ENCODE data around the gene AMPH.

AMPH gene

GRCh38 chr7:38541440-38541839 is 89.7 kb downstream of the AMPH start:
- DNase-seq: no peak

GRCh38 chr7:38539477-38540081 is 91.6 kb downstream of the AMPH start:
- no peak for DNase-seq

GRCh38 chr7:38535073-38535472 is 96.1 kb downstream of the AMPH start:
- no peak for DNase-seq

GRCh38 chr7:38525857-38526256 is 105.3 kb downstream of the AMPH start:
- no peak for DNase-seq

- DNase-seq: no peak
These were observed 106.4 kb downstream of the AMPH start for GRCh38 chr7:38524786-38525185.

- no peak for DNase-seq
These were observed 110.4 kb downstream of the AMPH start for GRCh38 chr7:38520741-38521140.

- DNase-seq: no peak
These were observed 112.6 kb downstream of the AMPH start for GRCh38 chr7:38518541-38518940.

- no peak for DNase-seq
These were observed 118.5 kb downstream of the AMPH start for GRCh38 chr7:38512704-38513103.

- DNase-seq: no peak
These were observed 118.9 kb downstream of the AMPH start for GRCh38 chr7:38512291-38512690.

GRCh38 chr7:38507384-38507783 is 123.8 kb downstream of the AMPH start:
- no peak for DNase-seq

GRCh38 chr7:38506756-38507155 is 124.4 kb downstream of the AMPH start:
- no peak for DNase-seq

- no peak for DNase-seq
These were observed 125.2 kb downstream of the AMPH start for GRCh38 chr7:38506004-38506403.

- no peak for DNase-seq
These were observed 126.5 kb downstream of the AMPH start for GRCh38 chr7:38504684-38505083.

- DNase-seq: no peak
These were observed 128.3 kb downstream of the AMPH start for GRCh38 chr7:38502848-38503247.

- DNase-seq: no peak
These were observed 128.9 kb downstream of the AMPH start for GRCh38 chr7:38502289-38502688.

- no peak for DNase-seq
These were observed 139.2 kb downstream of the AMPH start for GRCh38 chr7:38492010-38492409.

GRCh38 chr7:38482521-38482920 is 148.7 kb downstream of the AMPH start:
- DNase-seq: no peak

GRCh38 chr7:38481401-38481800 is 149.8 kb downstream of the AMPH start:
- no peak for DNase-seq

GRCh38 chr7:38478404-38478803 is 152.8 kb downstream of the AMPH start:
- DNase-seq: no peak

- no peak for DNase-seq
These were observed 153.8 kb downstream of the AMPH start for GRCh38 chr7:38477333-38477732.

GRCh38 chr7:38476764-38477163 is 154.4 kb downstream of the AMPH start:
- no peak for DNase-seq

GRCh38 chr7:38465956-38466355 is 165.2 kb downstream of the AMPH start:
- no peak for DNase-seq

- DNase-seq: peak; percentile 28
These were observed 167.6 kb downstream of the AMPH start for GRCh38 chr7:38463277-38464225.

GRCh38 chr7:38462819-38463218 is 168.4 kb downstream of the AMPH start:
- no peak for DNase-seq
